Colonic mucosa (tissue), 4 donors: Measurements from ENCODE around the gene PCDH15. TPM values are rescaled to one million over a fixed set of nuclear protein-coding genes. Genes with fewer than 3 reads are reported as not detected.

Experiments
- DNase-seq: peaks from one replicate; pipeline ENCODE4 v3.0.0-alpha.2; 2020
- H3K27ac ChIP-seq: fragments of 200-600 bp; one replicate; pipeline ENCODE4 v1.8.0; 2021
- H3K27me3 ChIP-seq: fragments of 200-600 bp; one replicate; pipeline ENCODE4 v1.8.0; 2021
- H3K36me3 ChIP-seq: fragments of 200-600 bp; one replicate; pipeline ENCODE4 v1.8.0; 2021
- H3K4me1 ChIP-seq: fragments of 200-600 bp; one replicate; pipeline ENCODE4 v1.8.0; 2021; ENCODE audit warnings: mild to moderate bottlenecking
- H3K4me3 ChIP-seq: fragments of 200-600 bp; one replicate; pipeline ENCODE4 v1.8.0; 2021
- H3K9ac ChIP-seq, 2 donors: one replicate each; pipeline ENCODE4 v1.7.0; 2013; ENCODE audit warnings: control low read depth in 2 of 2, low read depth in 2 of 2, low read length in 2 of 2
- H3K9me3 ChIP-seq: fragments of 200-600 bp; one replicate; pipeline ENCODE4 v1.8.0; 2021
- CTCF ChIP-seq: fragments of 200-600 bp; IDR thresholded peaks from one replicate; pipeline ENCODE4 v1.8.0; 2022; ENCODE audit warnings: antibody characterized with exemption, mild to moderate bottlenecking
- intact Hi-C: fragments of 100-400 bp; cut with DNase I; formaldehyde crosslinking; loops from one replicate; pipeline ENCODE4 v1.14.1; 2022
- total RNA-seq, 2 donors: library from RNA; stranded (reverse); fragmentation: NEBNext Ultra II Directional in 1 of 2; extraction: Animal tissue kit (Norgen Biotek cat#: 25700) in 1 of 2; gene quantifications; one replicate each; pipeline ENCODE4 v1.2.1, GENCODE V29; 2021
- donor health status: healthy.
- donor health status: DM: no; HTN: no; CAD: no.
- donor health status: DM: no; HTN: no; CAD: no.

Gene PCDH15
- total RNA-seq, 2 donors from 2014 or later: not detected

- no peaks in the 10 kb centered on the region for H3K9me3 ChIP-seq
- intact Hi-C loops: no loop called here
- no peaks in the 10 kb centered on the region for H3K27me3 ChIP-seq
- TF ChIP-seq CTCF: no peak
- no peak overlapping the region for H3K27ac ChIP-seq
- H3K4me1 ChIP-seq: no peaks in the 10 kb centered on the region
- H3K9ac ChIP-seq: no peak overlapping the region
- H3K4me3 ChIP-seq: no peak overlapping the region
- H3K36me3 ChIP-seq: no peaks in the 10 kb centered on the region
- no peak for DNase-seq
Measured at GRCh38 chr10:54653518-54653917, 147.5 kb downstream of the PCDH15 start.

- H3K4me1 ChIP-seq: no peaks in the 10 kb centered on the region
- H3K36me3 ChIP-seq: no peaks in the 10 kb centered on the region
- H3K9me3 ChIP-seq: no peaks in the 10 kb centered on the region
- H3K4me3 ChIP-seq: no peak overlapping the region
- intact Hi-C loops: no loop called here
- TF ChIP-seq CTCF: no peak
- no peaks in the 10 kb centered on the region for H3K27me3 ChIP-seq
- no peak overlapping the region for H3K27ac ChIP-seq
- no peak overlapping the region for H3K9ac ChIP-seq
- DNase-seq: no peak
Measured at GRCh38 chr10:54650547-54650946, 150.5 kb downstream of the PCDH15 start.

- no peak for DNase-seq
- H3K9ac ChIP-seq: no peak overlapping the region
- no peak overlapping the region for H3K4me3 ChIP-seq
- intact Hi-C loops: no loop called here
- H3K36me3 ChIP-seq: no peaks in the 10 kb centered on the region
- no peaks in the 10 kb centered on the region for H3K27me3 ChIP-seq
- H3K9me3 ChIP-seq: no peaks in the 10 kb centered on the region
- H3K27ac ChIP-seq: no peak overlapping the region
- H3K4me1 ChIP-seq: no peaks in the 10 kb centered on the region
- TF ChIP-seq CTCF: no peak
Measured at GRCh38 chr10:54622017-54622416, 179.0 kb downstream of the PCDH15 start.

- H3K9me3 ChIP-seq: no peaks in the 10 kb centered on the region
- intact Hi-C loops: no loop called here
- H3K9ac ChIP-seq: no peak overlapping the region
- DNase-seq: no peak
- H3K27ac ChIP-seq: no peak overlapping the region
- no peak overlapping the region for H3K4me3 ChIP-seq
- no peaks in the 10 kb centered on the region for H3K4me1 ChIP-seq
- no peaks in the 10 kb centered on the region for H3K36me3 ChIP-seq
- no peaks in the 10 kb centered on the region for H3K27me3 ChIP-seq
- no peak for TF ChIP-seq CTCF
Measured at GRCh38 chr10:54620352-54620751, 180.7 kb downstream of the PCDH15 start.

GRCh38 chr10:54614072-54614471 lies 187.0 kb downstream of the PCDH15 start:
- H3K36me3 ChIP-seq: no peaks in the 10 kb centered on the region
- no peak overlapping the region for H3K4me3 ChIP-seq
- no peak for TF ChIP-seq CTCF
- no peaks in the 10 kb centered on the region for H3K27me3 ChIP-seq
- no peaks in the 10 kb centered on the region for H3K9me3 ChIP-seq
- no peak overlapping the region for H3K27ac ChIP-seq
- intact Hi-C loops: no loop called here
- H3K9ac ChIP-seq: no peak overlapping the region
- no peaks in the 10 kb centered on the region for H3K4me1 ChIP-seq
- DNase-seq: no peak

GRCh38 chr10:54613162-54613561 lies 187.9 kb downstream of the PCDH15 start:
- Histone ChIP-seq H3K27me3 (no peaks in the 10 kb centered on the region), H3K27ac (no peak overlapping the region)

More at GRCh38 chr10:54613162-54613561, 187.9 kb downstream of the PCDH15 start:
- Histone ChIP-seq H3K9me3 (no peaks in the 10 kb centered on the region), H3K4me3 (no peak overlapping the region), H3K9ac (no peak overlapping the region), H3K36me3 (no peaks in the 10 kb centered on the region), H3K4me1 (no peaks in the 10 kb centered on the region)
- DNase-seq: no peak
- TF ChIP-seq CTCF: no peak
- intact Hi-C loops: no loop called here
